ENCODE data around the gene PRRT1.
A peak's percentile ranks its signal among the peaks of the same experiment; 100 is the strongest.

Gene PRRT1

DNA sequence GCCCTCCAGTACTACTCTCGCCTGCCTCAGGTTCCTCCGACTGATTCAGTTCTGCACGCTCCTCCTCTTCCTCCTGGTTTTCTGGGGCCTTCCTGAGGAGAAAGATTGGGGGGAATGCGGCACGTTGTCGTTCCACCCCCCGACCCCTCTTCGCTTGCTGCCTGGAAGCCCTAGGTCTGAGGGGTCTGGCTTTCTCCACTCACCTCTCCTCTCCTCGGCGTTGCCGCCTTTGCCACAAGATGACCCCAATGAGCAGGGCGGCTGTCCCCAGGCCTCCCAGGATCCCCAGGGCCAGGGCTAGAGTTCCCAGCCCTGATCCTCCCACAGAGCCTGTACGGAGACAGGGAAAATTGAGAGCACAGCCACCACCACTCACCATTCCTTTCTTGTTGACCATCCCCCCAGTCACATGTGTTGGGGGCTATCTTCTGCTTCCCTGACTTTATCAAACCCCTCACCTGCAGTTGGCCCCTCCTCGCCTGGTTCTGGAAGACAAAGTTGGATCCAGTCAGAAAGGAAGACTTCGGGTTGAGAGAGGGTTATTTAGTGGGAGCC lies 29.5 kb upstream of the PRRT1 start:
- Histone ChIP-seq H4K91ac (ENCODE audit: low read length) (no peak overlapping the region), H3K23ac (ENCODE audit: low read length in 2 of 2) (no peak overlapping the region), H3K27ac (ENCODE audit: low read length, poor library complexity, severe bottlenecking) (no peak overlapping the region), H2BK5ac (ENCODE audit: low read depth, low read length, poor library complexity, severe bottlenecking) (no peak overlapping the region), H3K36me3 (ENCODE audit: control insufficient read depth in 1 of 2, insufficient read depth in 2 of 2, low read depth in 1 of 2, low read length in 2 of 2) (peaks cover 46 to 49% of the 10 kb centered on the region in 2 experiments), H3K79me1 (replicated peaks; ENCODE audit: low read length, poor library complexity, severe bottlenecking) (peaks cover 37% of the 10 kb centered on the region), H3K4me1 (ENCODE audit: control insufficient read depth, insufficient read depth, low read depth, low read length) (peaks cover 14% of the 10 kb centered on the region), H3K4ac (ENCODE audit: low read depth in 1 of 2, low read length in 2 of 2) (no peak overlapping the region), H3K18ac (ENCODE audit: low read depth in 1 of 2, low read length in 2 of 2) (no peak overlapping the region), H2AFZ (ENCODE audit: low read depth, low read length) (no peak overlapping the region), H3K9me3 (ENCODE audit: control insufficient read depth, low read length) (no peaks in the 10 kb centered on the region), H4K8ac (ENCODE audit: low read length) (no peak overlapping the region), H3K4me3 (ENCODE audit: insufficient read depth in 1 of 2, low read depth in 1 of 2, low read length in 2 of 2) (no peak overlapping the region), H2BK120ac (ENCODE audit: low read depth, low read length) (no peak overlapping the region), H2BK12ac (ENCODE audit: low read length in 2 of 2) (no peak overlapping the region), H3K9ac (ENCODE audit: low read length) (no peak overlapping the region), H3K14ac (ENCODE audit: low read length in 2 of 2) (no peak overlapping the region), H3K4me2 (ENCODE audit: low read length, poor library complexity, severe bottlenecking) (no peak overlapping the region), H2BK15ac (ENCODE audit: low read depth, poor library complexity, severe bottlenecking) (no peak overlapping the region), H2AK5ac (ENCODE audit: low read length, severe bottlenecking) (no peak overlapping the region), H3K27me3 (ENCODE audit: control insufficient read depth in 1 of 2, insufficient read depth in 1 of 2, low read length in 2 of 2) (no peaks in the 10 kb centered on the region)
- no peak for DNase-seq
- WGBS = 94% methylated on average over 15 of the region's 15 CpGs

DNA sequence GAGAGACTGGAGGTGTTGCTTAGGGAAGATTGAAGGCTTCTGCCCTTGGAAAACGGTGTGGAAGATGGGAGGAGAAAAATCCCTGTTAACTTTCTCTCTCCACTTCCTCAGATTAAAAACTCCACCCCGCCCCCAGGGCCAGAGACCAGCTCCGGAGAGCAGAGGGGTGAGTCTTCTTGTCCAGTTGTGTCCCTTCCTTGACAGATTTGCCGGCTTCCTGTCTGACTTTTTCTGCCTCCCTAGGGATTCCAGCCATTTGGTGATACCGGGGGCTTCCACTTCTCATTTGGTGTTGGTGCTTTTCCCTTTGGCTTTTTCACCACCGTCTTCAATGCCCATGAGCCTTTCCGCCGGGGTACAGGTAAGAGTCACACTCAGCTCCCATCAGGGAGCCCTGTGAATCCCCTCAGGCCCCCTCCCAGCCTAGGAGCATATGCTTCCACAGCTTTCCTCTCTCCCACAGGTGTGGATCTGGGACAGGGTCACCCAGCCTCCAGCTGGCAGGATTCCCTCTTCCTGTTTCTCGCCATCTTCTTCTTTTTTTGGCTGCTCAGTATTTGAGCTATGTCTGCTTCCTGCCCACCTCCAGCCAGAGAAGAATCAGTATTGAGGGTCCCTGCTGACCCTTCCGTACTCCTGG lies 28.1 kb upstream of the PRRT1 start:
- no peak overlapping the region for H2BK15ac ChIP-seq (ENCODE audit: low read depth, poor library complexity, severe bottlenecking)
- H3K79me1 ChIP-seq (replicated peaks; ENCODE audit: low read length, poor library complexity, severe bottlenecking) = peaks cover 40% of the 10 kb centered on the region
- H3K9ac ChIP-seq (ENCODE audit: low read length) = no peak overlapping the region
- no peak overlapping the region for H4K91ac ChIP-seq (ENCODE audit: low read length)
- no peak for DNase-seq
- H3K36me3 ChIP-seq (ENCODE audit: control insufficient read depth in 1 of 2, insufficient read depth in 2 of 2, low read depth in 1 of 2, low read length in 2 of 2) = peaks cover 44% of the 10 kb centered on the region in 2 experiments
- H2AK5ac ChIP-seq (ENCODE audit: low read length, severe bottlenecking) = no peak overlapping the region
- H3K4ac ChIP-seq (ENCODE audit: low read depth in 1 of 2, low read length in 2 of 2) = no peak overlapping the region
- H3K4me1 ChIP-seq (ENCODE audit: control insufficient read depth, insufficient read depth, low read depth, low read length) = peaks cover 15% of the 10 kb centered on the region
- no peak overlapping the region for H2AFZ ChIP-seq (ENCODE audit: low read depth, low read length)
- H3K23ac ChIP-seq (ENCODE audit: low read length in 2 of 2) = no peak overlapping the region
- H2BK120ac ChIP-seq (ENCODE audit: low read depth, low read length) = no peak overlapping the region
- no peak overlapping the region for H2BK12ac ChIP-seq (ENCODE audit: low read length in 2 of 2)
- WGBS = 86% methylated on average over 10 of the region's 10 CpGs
- no peaks in the 10 kb centered on the region for H3K27me3 ChIP-seq (ENCODE audit: control insufficient read depth in 1 of 2, insufficient read depth in 1 of 2, low read length in 2 of 2)
- H2BK5ac ChIP-seq (ENCODE audit: low read depth, low read length, poor library complexity, severe bottlenecking) = no peak overlapping the region
- H4K8ac ChIP-seq (ENCODE audit: low read length) = no peak overlapping the region
- no peaks in the 10 kb centered on the region for H3K9me3 ChIP-seq (ENCODE audit: control insufficient read depth, low read length)
- H3K14ac ChIP-seq (ENCODE audit: low read length in 2 of 2) = no peak overlapping the region
- no peak overlapping the region for H3K4me2 ChIP-seq (ENCODE audit: low read length, poor library complexity, severe bottlenecking)
- no peak overlapping the region for H3K18ac ChIP-seq (ENCODE audit: low read depth in 1 of 2, low read length in 2 of 2)
- no peak overlapping the region for H3K27ac ChIP-seq (ENCODE audit: low read length, poor library complexity, severe bottlenecking)
- H3K4me3 ChIP-seq (ENCODE audit: insufficient read depth in 1 of 2, low read depth in 1 of 2, low read length in 2 of 2) = peak overlapping the region in 1 of 2 experiments; percentile 99

DNA sequence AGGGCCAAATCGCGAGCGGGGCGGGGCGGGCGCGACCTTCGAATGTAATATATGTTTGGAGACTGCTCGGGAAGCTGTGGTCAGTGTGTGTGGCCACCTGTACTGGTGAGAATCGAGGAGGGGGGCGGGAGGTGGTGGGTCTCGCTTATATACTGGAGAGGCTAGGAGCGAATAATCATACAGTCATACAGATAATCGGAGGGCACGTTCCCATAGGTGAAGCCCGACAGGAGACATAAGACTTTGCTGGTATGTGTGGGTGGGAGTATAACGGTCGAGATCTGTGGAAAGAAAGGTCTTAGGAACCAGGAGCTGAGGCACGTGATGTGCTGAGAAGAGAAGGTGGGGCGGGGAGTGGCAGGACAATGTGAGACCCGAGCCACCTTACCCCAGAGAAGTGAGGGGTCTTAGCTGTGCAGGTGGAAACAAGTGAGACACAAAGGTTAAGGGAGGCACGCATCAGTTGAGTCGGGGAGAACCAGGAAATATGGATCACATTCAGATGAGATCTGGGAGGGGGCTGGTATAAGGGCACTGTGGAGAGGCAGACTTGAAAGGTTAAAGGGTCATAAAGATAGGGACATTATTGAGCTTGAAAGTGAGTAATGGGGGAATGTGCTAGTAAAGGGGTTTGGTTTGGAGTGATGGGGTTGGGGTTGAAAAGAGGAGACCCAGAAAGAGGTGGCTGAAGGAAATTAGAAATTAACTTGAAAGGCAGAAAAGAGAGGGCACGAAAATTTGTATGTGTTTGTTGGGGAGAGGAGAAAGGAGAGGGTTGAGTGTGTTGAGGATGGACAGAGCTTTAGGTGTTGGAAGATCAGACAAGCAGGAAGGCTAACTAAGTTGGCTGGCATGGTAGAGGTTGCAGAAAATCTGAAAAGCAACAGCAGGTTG lies 27.1 kb upstream of the PRRT1 start:
- H2BK5ac ChIP-seq (ENCODE audit: low read depth, low read length, poor library complexity, severe bottlenecking) = no peak overlapping the region
- H3K4me3 ChIP-seq (ENCODE audit: insufficient read depth in 1 of 2, low read depth in 1 of 2, low read length in 2 of 2) = peak overlapping the region; percentile 63 to 99
- H3K9me3 ChIP-seq (ENCODE audit: control insufficient read depth, low read length) = no peaks in the 10 kb centered on the region
- peak overlapping the region; percentile 66 for H4K8ac ChIP-seq (ENCODE audit: low read length)
- H3K4me2 ChIP-seq (ENCODE audit: low read length, poor library complexity, severe bottlenecking) = peak overlapping the region; percentile 77
- peaks cover 15% of the 10 kb centered on the region for H3K4me1 ChIP-seq (ENCODE audit: control insufficient read depth, insufficient read depth, low read depth, low read length)
- no peak overlapping the region for H3K23ac ChIP-seq (ENCODE audit: low read length in 2 of 2)
- peaks cover 37 to 38% of the 10 kb centered on the region in 2 experiments for H3K36me3 ChIP-seq (ENCODE audit: control insufficient read depth in 1 of 2, insufficient read depth in 2 of 2, low read depth in 1 of 2, low read length in 2 of 2)
- no peak overlapping the region for H4K91ac ChIP-seq (ENCODE audit: low read length)
- H2AFZ ChIP-seq (ENCODE audit: low read depth, low read length) = no peak overlapping the region
- H3K27me3 ChIP-seq (ENCODE audit: control insufficient read depth in 1 of 2, insufficient read depth in 1 of 2, low read length in 2 of 2) = no peaks in the 10 kb centered on the region
- H3K9ac ChIP-seq (ENCODE audit: low read length) = peak overlapping the region; percentile 92
- H2BK120ac ChIP-seq (ENCODE audit: low read depth, low read length) = no peak overlapping the region
- H2BK12ac ChIP-seq (ENCODE audit: low read length in 2 of 2) = peak overlapping the region in 1 of 2 experiments; percentile 3
- no peak overlapping the region for H2AK5ac ChIP-seq (ENCODE audit: low read length, severe bottlenecking)
- peaks cover 38% of the 10 kb centered on the region for H3K79me1 ChIP-seq (replicated peaks; ENCODE audit: low read length, poor library complexity, severe bottlenecking)
- peak overlapping the region in 1 of 2 experiments; percentile 18 for H3K18ac ChIP-seq (ENCODE audit: low read depth in 1 of 2, low read length in 2 of 2)
- peak overlapping the region; percentile 28 for H3K27ac ChIP-seq (ENCODE audit: low read length, poor library complexity, severe bottlenecking)
- no peak for DNase-seq
- WGBS = 5% methylated on average over 24 of the region's 24 CpGs
- H3K4ac ChIP-seq (ENCODE audit: low read depth in 1 of 2, low read length in 2 of 2) = peak overlapping the region in 1 of 2 experiments; percentile 43
- H2BK15ac ChIP-seq (ENCODE audit: low read depth, poor library complexity, severe bottlenecking) = no peak overlapping the region
- peak overlapping the region in 1 of 2 experiments; percentile 5 for H3K14ac ChIP-seq (ENCODE audit: low read length in 2 of 2)

All from mesenchymal stem cell (in vitro differentiated cells and primary cell).